Hepatocyte (in vitro differentiated cells): ENCODE data around the gene CD28.

Experiments
- EZH2 ChIP-seq: fragments of 200-600 bp; sonication (generic); IDR thresholded peaks from 2 replicates; pipeline ENCODE4 v1.6.1; 2016; ENCODE audit warnings: antibody characterized with exemption, mild to moderate bottlenecking, borderline replicate concordance
- TF ChIP-seq, protein P1 (sequence below): fragments of 200-600 bp; sonication (generic); IDR thresholded peaks from 2 replicates; pipeline ENCODE4 v1.5.1; 2016; ENCODE audit warnings: antibody characterized with exemption, mild to moderate bottlenecking; ENCODE audit not compliant: poor library complexity

DNA sequence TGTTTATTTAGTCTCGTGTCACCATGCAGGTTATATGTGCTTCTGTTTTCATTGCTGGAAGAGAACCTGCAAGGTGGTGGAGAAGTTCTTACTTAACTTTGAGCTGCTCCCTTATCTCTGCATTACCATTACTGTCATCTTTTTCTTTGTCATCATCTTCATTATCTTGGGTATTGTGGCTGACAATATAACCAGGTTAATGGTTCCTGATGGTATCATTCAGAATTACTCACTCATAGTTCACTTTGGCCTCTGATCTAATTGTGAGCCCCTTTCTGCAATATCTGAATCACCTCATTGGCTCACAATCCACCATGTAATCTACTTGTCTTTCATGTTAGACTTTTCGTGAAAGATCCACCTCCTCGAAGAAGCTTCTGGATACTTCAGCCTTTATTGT lies 5.0 kb downstream of the CD28 start:
- TF ChIP-seq, protein P1, sequence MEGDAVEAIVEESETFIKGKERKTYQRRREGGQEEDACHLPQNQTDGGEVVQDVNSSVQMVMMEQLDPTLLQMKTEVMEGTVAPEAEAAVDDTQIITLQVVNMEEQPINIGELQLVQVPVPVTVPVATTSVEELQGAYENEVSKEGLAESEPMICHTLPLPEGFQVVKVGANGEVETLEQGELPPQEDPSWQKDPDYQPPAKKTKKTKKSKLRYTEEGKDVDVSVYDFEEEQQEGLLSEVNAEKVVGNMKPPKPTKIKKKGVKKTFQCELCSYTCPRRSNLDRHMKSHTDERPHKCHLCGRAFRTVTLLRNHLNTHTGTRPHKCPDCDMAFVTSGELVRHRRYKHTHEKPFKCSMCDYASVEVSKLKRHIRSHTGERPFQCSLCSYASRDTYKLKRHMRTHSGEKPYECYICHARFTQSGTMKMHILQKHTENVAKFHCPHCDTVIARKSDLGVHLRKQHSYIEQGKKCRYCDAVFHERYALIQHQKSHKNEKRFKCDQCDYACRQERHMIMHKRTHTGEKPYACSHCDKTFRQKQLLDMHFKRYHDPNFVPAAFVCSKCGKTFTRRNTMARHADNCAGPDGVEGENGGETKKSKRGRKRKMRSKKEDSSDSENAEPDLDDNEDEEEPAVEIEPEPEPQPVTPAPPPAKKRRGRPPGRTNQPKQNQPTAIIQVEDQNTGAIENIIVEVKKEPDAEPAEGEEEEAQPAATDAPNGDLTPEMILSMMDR = no peak
- TF ChIP-seq EZH2 = no peak
